COLO668 (cell line): ENCODE data around the gene AP3S1.
"Not testable (repeated sequence)": the region's sequence is repeated elsewhere in the genome, so short reads cannot be mapped to it uniquely, and the experiment has no call there.

Experiments used
- DNase-seq: peaks from one replicate; lab custom pipeline; 2025; ENCODE audit not compliant: unreplicated experiment; lab: John Stamatoyannopoulos, UW

The AP3S1 gene

DNA sequence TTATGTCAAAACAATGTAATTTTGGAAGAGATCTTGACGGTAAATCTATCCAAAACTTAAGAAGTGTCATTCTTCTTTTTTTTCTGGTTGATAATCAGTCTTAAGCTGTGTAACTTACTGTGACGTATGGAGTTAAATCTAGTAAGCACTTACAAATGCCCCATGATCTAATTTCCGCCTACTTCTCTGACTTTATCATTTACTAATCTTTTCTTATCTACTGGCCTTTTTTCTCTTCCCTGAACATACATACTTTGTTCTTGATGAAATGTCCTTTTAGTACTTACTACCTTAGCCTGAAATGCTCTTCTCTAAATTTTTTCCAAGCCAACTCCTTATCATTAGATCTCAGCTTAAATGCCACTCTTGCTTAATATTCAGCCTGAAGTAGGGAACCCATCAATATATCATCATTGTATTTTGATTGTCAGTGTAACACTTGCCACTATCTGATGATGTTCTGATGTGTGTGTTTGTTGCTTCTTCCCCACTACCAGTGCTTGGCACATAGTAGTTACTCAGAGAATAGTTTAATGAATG, 27.6 kb downstream of the AP3S1 start:
- no peak for DNase-seq

DNA sequence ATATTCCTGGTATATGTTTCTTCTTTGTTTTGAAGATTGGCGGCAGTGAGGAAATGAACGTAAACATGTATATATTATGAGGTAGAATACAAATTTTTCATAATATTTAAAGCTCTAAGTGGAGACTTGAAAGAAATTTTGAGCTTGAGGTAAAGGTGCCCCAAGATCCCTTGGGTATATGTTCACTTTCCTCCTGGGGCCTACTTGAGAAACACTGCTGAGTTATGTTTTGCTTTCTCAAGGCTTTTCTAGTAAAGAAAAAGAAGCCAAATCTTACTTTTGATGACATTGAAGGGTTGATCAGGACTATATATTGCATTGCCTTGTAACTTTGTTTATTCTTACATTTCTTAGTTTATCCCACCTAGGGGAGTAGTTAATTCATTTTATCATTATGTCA, 30.7 kb downstream of the AP3S1 start:
- no peak for DNase-seq

DNA sequence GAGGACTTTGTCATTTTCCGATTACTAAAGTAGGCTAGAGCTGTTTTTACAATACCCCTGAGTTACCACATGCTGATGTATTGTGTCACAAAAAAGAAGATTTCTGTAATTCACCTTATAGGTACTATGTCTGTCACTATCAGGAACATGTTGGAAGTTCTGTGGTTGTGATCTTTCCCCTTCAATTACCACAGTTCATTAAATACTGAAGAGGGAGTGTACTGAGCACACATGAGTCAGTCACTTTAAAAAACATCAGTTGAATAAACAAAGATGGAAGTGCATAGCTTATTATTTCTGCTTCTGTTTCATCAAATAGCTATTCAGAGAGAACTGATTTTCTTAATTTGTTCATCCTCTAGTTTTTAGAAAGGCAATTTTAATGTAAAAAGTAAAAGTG, 31.7 kb downstream of the AP3S1 start:
- DNase-seq = no peak

DNA sequence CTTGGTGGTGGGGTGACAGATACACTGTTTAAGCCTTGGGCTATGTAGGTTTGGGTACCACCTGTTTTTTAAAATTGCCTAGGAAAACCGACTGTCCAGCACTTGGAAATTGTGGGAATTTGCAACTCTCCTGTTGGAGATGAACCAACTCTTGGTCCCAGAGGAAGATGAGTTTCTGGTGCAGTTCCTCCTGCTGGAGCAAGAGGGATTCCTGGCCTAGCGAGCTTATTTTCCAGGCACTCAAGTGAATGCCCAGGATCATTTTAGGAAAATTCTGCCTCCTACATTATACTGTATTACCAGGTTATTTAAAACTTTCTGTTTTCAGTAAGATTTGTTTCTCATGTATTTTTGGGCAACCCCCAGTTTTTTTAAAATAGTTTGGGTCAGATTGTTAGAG, 33.7 kb downstream of the AP3S1 start:
- no peak for DNase-seq

DNA sequence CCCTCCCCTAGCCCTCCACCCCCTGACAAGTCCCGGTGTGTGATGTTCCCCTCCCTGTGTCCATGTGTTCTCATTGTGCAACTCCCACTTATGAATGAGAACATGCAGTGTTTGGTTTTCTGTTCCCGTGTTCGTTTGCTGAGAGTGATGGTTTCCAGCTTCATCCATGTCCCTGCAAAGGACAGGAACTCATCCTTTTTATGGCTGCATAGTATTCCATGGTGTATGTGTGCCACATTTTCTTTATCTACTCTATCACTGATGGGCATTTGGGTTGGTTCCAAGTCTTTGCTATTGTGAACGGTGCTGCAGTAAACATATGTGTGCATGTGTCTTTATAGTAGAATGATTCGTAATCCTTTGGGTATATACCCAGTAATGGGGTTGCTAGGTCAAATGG, 35.6 kb downstream of the AP3S1 start:
- not testable (repeated sequence) for DNase-seq

DNA sequence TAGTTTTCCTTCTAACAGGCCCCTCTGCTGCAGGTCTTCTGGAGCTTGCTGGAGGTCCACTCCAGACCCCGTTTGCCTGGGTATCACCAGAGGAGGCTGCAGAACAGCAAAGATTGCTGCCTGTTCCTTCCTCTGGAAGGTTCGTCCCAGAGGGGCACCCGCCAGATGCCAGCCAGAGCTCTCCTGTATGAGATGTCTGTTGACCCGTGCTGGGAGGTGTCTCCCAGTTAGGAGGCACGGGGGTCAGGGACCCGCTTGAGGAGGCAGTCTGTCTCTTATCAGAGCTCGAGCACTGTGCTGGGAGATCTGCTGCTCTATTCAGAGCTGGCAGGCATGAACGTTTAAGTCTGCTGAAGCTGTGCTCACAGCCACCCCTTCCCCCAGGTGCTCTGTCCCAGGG, 40.7 kb downstream of the AP3S1 start:
- not testable (repeated sequence) for DNase-seq

DNA sequence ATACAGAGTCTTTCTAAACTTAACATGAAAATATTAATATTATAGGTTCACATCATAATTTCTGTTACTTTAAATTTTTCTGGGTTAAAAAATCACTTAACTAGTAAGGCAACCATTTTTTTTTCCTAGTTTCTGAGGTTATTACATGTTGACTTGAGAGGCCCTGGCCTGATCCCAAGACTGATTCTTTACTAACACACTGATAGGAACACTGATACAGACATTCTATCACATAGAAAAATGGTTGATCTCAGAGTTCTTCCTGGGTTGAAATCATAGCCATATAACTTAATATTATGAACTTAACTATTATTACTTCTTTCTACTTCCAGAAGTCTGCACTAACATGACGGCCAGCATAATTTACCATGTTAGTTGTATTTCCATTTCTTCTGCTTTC, 43.0 kb downstream of the AP3S1 start:
- DNase-seq = no peak

DNA sequence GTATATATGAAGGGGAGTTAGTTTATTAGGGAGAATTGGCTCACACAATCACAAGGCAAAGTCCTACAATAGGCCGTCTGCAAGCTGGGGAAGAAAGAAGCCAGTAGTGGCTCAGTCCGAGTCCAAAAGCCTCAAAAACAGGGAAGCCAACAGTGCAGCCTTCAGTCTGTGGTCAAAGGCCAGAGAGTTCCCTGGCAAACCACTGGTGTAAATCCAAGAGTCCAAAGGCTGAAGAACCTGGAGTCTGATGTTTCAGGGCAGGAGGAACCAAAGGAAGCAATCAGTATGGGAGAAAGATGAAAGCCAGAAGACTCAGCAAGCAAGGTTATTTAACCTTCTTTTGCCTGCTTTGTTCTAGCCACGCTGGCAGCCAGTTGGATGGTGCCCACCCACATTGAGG, 43.5 kb downstream of the AP3S1 start:
- DNase-seq = not testable (repeated sequence)

DNA sequence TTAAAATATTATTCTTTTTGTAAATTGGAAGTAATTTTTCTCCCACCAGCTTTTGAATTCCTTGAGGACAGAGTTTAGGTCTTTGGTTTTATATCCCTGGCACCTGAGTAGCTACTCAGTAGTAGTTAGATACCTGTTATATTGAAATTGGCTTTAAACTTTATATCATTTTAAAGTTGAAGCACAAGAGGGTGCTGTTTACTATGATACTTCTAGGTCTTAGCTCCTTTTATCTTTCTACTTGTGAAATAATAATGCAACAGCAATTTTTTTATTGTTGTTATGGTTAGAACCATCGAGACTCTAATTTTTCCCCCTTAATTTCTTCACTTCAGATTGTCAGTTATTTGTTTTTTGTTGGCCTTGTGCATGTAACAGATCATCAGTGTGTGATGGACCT, 46.3 kb downstream of the AP3S1 start:
- no peak for DNase-seq

DNA sequence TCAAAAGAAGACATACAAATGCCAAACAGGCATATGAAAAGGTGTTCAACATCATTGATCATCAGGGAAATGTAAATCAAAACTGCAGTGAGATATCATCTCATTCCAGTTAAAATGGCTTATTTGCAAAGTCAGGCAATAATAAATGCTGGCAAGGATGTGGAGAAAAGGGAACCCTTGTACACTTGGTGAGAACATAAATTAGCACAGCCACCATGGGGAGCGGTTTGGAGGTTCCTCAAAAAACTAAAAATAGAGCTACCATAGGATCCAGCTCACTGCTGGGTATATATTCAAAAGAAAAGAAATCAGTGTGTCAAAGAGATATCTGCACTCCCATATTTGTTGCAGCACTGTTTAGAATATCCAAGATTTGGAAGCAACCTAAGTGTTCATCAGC, 50.3 kb downstream of the AP3S1 start:
- no peak for DNase-seq

DNA sequence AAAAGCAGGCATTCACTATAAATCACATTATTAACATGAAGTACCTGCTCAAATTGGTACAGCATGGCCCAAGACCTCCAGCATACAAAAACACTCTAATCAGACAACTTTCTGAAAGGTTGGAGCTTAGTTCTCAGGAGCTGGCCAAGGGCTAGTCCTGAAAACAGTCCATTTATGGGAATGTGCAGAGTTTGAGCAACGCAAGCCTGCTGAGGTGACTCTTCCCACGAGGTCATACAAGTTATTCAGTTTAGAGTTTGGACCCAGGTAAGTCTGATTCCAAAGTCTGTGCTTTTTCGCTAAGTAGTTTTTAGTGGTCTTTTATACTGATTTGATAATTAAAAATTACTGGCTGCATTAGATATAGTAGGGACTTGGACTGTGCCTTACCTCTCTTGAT, 52.6 kb downstream of the AP3S1 start:
- no peak for DNase-seq

DNA sequence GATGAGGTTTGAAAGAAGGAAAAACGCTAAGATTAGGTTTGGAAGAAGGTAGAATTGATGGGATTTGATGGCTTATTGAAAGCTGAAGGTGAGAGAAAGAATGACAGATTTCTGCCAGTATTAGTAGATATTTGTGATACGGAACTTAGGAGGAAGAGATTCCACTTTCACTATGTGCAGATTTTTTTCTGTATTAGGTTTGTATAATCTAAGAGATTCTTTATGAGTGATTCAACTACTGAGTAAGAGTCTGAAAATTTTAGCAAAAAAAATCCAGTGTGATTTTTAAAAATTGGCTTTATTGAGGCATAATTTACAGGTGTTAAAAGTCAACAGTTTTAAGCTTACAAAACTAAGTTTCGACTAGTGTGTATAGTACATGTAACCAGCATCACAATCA, 54.1 kb downstream of the AP3S1 start:
- no peak for DNase-seq

DNA sequence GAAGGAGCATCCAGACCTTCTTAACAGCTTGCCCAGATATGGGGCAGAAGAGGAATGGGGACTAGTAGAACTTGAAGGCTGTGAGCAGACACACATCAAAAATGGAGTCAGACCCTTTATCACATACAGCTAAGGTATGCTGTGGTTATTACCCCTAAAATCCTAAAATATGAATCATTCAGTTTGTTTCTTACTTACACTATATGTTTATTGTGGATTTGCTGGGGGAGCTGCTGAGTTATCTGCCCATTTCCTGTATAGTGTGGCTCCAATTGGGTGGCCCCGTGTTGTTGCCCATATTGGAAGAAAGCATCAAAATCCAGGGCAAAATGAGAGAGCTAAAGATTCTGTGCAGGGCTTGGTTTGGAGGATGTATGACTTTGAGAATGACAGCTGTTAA, 56.9 kb downstream of the AP3S1 start:
- DNase-seq = no peak

DNA sequence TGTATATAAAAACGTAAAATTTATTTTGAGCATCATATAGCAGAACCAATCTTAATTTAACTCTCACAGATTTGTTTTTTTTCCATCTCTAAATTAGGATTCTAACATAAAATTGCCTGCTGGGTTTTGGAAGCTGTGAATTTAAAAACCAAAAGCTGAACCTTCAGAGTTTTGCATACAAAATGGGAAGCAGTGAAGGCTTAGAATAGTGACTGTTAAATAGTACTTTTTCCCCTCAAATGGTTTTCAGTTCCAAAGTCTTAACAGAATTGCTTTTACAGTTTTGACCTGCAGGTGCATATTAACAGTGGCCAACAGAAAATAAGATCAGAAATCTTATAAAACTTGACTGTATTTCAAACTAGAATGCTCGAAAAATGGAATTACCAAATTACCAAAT, 65.4 kb downstream of the AP3S1 start:
- DNase-seq = no peak

DNA sequence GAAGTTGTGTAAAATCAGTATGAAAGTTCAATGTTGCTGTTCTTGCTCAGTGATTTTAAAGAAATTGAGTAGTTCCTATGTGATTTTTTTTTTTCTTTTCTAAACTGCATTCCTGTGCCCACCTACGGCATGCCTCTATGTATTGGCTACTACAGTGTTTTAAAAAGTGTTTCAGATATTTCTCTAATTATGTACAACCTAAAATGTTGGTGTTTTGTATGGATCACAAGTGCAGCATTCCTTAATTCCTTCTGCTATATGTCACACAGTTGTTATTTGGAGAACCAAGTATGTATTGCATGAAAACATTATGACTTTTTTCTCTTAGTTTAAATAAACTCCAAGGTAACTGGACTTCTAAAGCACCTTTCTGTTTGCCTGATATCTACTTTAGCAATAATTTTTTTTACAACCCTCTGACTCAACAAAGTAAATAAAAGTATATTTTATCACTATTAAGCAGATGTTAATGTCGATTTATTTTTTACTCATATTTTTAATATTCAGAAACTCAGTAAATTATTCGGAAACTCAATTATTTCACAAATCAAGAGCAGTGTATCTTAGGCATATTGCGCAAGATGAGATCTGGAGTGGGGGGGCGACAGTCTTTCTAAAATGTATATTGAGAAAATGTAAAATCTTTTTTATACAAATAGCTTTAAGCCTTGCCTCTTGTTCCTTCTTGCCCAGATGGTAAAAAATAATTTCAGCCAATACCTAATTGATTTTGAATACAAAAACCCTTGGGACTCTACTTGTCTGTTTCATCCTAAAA, 72.1 kb downstream of the AP3S1 start:
- not testable (repeated sequence) for DNase-seq

DNA sequence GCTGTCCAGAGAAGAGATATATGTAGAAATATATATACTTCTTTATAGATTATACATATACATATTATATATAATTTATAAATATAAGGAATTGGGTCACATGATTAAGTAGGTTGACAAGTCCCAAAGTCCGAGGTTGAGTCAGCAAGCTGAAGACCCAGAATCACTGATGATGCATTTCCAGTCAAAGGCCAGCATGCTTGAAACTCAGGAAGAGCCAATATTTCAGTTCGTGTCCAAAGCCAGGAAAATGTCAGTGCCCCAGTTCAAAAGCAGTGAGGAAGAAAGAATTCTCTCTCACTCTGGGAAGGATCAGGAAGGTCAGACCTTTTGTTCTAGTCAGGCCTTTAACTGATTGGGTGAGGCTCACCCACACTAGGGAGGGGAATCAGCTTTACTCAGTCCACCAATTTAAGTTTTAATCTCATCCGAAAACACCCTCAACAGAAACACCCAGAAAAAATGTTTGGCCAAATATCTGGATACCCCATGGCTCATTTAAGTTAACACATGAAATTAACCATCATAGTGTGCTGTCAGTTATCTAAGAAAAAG, 78.5 kb downstream of the AP3S1 start:
- DNase-seq = no peak

DNA sequence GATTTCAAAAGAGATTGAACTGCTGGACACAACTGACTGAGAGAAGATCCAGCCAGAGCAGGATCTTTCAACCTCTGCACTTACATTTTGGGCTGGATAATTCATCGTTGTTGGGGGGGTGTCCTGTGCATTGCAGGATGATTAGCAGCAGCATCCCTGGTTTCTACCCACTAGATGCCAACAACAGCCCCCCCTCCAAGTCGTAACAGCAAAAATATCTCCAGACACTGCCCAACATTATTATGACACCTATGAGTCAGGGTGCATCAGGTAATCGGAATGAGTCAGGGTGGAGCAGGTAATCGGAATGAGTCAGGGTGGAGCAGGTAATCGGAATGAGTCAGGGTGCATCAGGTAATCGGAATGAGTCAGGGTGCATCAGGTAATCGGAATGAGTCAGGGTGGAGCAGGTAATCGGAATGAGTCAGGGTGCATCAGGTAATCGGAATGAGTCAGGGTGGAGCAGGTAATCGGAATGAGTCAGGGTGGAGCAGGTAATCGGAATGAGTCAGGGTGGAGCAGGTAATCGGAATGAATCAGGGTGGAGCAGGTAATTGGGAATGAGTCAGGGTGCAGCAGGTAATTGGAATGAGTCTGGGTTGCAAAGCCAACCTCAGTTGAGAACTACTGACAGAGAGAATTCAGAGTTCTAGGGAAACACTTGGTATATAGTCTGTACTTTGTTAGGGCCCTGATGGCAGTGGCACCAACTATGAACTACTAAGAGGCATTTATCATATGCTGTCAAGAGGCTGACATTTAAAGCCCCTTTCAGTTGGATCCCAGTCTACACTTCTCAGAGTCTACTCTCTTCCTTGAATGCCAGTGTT, 87.1 kb downstream of the AP3S1 start:
- not testable (repeated sequence) for DNase-seq

DNA sequence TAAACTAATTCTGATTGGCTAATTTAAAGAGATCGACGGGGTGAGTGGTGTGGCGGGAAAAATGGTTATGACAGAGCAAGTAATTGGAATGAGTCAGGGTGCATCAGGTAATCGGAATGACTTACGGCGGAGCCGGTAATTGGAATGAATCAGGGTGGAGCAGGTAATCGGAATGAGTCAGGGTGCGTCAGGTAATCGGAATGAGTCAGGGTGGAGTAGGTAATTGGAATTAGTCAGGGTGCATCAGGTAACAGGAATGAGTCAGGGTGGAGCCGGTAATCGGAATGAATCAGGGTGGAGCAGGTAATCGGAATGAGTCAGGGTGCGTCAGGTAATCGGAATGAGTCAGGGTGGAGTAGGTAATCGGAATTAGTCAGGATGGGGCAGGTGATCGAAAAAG, 88.4 kb downstream of the AP3S1 start:
- DNase-seq = not testable (repeated sequence)

DNA sequence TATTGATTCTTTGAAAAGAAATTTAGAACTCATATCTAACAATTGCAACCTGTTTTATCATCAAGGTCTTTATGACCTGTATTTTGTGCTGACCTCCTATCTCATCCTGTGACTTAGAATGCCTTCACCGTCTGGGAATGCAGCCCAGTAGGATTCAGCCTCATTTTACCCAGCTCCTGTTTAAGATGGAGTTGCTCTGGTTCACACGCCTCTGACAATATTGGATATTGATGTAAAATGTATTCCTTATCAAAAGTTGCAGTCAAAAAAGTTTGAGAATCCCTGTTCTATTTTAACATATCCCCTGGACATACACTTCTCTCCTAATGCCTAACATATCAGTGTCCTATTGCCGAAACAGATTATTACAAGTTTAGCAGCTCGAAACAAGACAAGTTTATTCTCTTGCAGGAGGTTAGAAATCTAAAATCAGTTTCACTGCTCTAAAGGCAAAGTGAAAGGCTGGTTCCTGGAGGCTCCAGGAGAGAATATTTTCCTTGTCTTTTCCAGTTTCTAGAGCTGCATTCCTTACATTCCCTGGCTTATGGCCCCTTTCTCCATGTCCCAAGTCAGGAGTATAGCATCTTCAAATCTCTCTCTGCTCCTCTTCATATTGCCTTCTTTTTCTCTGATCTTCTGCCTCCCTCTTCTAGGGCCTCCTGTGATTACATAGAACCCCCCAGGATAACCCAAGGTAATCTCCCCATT, 89.0 kb downstream of the AP3S1 start:
- no peak for DNase-seq

DNA sequence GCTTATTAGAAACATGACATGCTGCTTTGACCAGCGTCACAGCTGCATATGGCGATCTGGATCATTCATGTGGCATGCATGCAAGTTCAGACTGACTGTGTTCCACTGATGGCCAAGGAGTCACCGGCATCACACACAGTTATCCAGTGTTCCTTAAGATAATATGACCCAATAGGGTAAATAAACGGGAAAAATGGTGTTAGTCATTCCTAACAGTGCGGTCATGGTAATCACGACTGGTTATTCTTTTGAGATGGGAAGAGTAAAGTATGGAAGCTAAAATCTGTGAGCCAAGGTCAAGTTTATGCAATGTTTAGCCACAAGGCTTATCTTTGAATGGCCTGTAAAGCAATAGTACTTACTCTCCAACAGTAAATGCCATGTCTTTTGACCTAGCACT, 91.3 kb downstream of the AP3S1 start:
- DNase-seq = no peak

DNA sequence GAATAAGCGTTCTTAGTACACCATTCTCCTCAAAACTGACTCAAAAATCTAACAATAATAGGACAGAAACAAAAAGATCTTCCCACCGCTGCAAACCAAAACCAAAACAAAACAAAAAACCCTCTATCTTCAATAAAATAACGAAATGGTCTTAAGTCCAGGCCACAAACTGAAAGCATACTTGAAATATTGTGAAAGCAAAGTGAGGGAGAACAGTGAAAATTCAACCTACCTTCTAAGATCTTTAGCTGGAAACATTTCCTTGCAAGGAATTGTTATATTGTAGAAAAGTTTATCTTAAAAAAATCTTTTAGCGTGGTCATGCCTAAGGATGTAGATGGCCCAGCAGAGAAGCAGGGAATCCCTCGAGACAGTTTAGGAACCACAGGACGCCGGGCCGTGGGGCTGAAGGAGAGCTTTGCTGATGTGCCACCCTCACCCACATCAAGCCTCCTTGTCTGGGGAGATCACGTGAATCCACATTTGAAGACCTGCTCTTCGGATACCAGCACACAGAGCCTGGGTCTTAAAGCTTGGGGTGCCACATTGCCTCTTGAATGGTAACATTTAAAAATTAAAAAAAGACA, 92.7 kb downstream of the AP3S1 start:
- DNase-seq = no peak
